Measurements from ENCODE around the gene ADGRD1.
"Not testable (repeated sequence)": the region's sequence is repeated elsewhere in the genome, so short reads cannot be mapped to it uniquely, and the experiment has no call there.

ADGRD1 gene

DNA sequence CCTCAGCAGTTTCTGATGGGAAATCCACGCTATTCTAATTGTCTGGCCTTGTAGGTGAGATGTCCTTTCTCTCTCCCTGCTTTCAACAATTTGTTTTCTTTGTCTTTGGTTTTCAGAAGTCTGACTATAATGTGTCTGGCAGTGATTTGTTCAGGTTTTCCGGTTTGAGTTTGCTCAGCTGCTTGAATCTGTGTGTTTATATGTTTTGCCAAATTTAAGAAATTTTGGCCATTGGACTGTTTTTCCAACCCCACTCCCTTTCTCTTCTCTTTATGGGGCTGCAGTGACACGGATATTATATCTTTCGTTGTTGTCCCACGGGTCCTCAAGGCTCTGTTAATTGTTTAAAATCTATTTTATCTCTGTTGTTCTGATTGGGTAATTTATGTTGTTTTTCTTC lies 105.0 kb downstream of the ADGRD1 start:
- DNase-seq, result no peak

DNA sequence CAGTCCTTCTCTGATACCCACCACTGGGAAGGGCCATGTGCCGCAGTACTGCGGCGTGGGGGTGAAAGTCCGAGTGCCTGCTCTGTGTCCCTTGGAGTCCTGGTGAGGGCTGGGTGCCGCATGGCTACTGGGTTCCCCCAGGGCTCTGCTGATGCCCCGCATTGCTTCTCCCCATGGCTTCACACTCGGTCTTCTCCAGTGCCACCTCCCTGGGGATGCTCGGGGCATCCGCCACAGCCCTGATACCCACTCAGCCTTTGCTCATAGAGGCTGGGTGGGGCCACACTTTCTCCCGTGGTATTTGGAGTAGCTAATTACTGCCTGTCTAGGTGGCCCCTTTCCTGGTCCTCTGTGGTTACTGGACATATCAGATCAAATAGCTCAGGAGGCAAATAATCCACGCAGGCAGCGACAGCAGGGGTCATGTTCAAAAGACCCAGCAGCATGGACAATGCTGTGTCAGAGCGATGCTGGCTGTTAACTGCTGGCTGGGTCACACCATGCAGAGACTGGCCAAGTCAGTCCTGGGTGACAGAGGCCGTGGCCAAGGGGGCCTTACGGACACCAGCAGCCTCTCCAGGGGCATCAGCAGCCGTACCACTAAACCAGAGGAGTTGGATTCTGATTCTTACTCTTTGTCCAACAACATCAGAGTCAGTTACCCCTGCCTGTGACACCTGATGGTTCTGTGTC lies 106.5 kb downstream of the ADGRD1 start:
- no peak for DNase-seq

DNA sequence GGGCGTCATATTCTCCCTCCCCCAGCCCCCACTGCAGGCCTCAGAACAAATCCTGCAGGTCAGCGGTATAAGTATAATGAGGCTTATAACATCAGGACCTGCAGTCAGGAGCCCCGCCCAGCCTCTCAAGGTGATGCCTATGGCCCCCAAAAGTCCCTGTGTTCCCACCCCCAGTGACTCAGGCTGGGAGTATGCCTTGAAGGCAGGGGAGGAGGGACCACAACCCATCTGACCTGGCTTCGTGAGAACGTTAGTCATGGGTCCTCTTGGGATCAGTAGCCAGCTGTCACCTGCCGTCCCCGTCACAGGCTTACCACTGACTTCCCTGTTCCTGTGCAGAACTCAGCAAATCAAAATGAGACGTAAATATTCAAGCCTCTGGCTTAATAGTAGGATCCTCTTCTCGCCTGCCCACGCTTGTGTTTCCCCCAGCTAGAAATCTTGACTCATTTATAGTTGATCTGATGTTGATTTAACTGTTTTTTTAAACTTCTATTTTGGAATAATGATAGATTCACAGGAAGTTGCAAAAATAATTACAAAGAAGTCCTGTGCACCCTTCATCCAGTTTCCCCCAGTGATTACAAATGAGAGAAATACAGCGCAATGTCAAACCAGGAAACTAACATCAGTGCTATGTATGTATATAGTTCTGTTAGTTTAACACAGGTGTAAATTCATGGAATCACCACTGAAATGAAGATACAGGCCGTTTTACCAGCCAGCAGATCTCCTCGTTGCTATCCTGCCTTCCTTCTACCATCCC lies 107.5 kb downstream of the ADGRD1 start:
- DNase-seq, result no peak

DNA sequence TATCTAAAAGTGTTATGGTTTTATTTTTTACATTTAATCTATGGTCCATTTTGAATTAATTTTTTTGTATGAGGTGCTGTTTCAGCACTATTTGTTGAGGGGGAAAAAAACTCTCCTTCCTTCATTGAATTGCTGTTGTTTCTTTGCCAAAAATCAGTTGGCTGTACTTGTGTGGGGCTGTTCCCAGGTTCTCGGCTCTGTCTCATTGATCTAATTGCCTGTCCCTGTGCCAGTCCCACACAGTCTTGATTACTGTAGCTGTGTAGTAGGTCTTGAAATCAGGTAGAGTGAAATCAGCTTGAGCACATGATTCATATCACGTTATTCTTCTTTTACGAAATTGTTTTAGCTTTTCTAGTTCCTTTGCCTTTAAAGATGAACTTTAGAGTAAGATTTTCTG lies 109.7 kb downstream of the ADGRD1 start:
- no peak for DNase-seq

DNA sequence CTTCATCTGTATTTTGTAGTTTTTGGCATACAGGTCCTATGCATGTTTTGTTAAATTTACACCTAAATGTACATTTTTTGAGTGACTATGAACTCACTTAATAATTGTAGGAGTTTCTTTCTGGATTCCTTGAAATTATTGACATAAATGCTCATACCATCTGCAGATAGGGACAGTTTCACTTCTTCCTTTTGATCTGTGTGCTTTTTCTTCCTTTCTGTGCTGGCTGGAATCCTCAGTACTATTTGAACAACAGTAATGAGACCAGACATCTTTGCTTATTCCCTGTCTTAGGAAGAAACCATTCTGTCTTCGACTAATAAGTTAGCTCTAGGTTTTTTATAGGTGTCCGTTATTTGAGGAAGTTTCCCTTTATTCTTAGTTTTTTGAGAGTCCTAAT lies 110.3 kb downstream of the ADGRD1 start:
- DNase-seq, result no peak

DNA sequence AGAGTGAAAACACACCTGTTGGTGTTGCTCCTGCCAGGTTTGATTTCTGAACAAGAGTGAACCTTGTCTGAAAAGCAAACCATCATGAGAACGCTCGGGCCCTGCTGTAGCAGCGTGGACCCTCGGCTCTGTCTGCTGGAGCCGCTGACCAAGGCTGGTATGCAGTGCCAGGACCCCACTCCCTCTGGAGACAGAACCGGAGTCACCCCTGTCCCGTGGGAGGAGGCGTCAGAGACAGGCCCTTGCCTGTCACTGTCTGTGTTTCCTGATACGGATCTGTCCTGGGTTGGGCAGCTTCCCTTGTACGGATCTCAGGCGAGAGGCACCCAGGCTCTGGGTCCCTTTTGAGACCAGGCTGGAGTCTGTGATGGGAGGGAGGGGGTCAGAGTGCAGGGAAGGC lies 111.6 kb downstream of the ADGRD1 start:
- DNase-seq, result no peak

DNA sequence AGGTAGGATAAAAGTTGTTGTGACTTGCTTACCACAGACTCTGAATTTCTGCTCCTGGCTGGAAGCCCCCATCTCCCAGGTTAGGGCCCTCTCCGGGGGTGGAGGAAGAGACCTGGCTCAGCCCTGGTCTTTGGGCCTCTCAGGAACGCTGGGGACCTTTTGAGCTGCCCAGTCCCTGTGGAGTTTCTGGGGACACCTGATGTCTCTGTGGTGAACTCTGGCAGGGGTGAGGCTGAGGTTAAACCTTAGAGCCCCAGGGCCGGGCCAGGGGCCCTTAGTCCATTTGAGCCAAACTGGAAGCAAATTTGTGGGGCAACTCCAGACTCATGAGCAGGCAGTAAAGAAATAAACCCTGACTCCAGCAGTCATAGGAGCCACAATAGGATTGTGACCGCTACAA lies 112.1 kb downstream of the ADGRD1 start:
- DNase-seq, result no peak

DNA sequence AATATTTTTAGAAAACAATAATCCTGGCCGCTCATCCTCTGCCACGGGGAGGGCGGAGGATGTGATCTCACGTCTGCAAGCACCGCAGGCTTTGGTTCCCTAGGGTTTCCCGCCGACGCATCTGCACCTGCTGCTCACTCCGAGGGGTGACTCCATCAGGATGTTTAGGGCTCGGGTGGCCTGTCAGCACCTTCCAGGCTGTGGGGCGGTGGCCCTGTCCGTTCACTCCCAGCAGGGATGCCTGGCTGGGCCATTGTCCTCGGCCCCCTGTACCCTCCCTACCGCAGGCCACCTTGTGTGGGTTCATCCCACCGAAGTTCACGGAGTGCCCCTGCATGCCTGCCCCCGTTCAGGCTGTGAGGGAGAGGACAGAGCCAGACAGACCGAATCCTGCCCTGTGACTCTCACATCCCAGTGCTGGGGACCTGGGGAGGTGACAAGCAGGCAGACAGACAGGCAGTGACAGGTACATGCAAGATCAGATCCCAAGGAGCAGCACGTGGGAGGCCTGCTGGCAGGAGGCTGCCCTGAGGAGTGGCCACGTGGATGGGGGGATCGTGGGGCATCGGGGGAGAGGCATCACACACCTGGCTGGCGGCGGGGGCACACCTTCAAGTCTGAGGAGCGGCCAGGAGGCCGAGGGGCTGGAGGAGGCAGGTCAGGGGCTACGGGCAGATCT lies 112.6 kb downstream of the ADGRD1 start:
- no peak for DNase-seq

DNA sequence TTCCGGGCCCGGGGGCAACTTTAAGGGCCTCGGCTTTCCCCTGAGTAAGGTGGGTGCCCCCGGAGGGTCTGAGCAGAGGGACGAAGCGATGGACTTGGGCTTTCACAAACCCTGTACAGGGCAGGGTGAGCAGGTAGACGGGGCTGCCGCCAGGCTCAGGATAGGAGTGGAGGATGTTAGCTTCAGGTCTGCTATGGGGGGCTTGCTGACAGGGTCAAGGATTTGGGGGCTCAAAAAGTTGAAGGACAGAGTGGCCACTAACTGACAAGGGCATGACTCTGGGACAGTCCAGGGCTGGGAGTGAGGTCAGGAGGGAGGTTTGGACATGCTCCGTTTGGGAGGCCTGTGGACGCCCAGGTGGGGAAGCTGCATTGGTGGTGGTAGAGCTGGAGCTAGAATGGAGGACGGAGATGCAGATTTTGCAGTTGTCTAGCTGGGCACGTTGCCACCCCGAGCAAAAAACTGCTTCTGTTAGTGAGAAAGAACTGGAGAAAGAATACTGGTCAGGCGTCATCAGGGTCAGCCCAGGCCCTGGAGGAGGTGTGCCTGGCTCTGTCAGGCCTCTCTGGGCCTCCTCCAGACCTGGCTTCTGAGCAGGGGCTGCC lies 113.3 kb downstream of the ADGRD1 start:
- DNase-seq, result no peak

DNA sequence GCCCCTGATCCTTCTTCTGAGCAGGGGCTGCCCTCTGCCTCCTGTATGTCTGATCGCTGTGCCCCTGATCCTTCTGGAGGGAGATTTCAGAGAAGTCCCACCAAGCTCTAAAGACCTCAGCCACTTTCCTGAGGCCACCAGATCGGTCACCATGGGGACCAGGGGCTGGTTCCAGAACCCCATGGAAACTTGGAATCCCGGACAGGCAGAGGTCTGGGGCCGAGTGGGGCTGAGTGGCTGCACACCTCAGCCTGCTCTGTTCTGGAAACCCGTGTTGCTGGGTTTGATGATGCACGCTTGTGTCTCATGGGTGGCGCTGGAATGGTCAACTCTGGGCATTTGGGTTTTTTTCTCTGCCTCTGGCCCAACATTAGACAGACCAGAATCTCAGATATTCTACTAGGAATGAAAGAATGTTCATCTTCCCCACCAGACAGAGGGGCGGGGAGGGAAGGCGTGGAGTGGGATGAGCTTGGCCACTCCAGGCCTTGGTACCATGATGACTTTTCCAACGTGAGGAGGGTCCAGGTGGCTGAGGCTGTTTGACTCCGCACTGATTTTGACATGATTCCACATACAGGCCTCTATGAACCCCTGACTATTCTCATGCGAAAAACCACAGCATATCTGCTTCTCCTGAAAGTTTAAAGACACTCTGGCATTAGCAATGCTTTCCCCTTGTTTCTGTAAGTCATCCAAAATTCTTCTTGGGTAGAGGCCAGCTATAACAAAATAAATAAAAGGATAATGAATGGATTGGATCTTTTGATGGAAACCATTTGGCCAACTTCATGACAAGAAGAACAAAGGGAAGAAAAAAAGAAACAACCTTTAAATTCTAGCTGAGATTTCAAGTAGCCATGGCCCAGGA lies 114.5 kb downstream of the ADGRD1 start:
- no peak for DNase-seq

DNA sequence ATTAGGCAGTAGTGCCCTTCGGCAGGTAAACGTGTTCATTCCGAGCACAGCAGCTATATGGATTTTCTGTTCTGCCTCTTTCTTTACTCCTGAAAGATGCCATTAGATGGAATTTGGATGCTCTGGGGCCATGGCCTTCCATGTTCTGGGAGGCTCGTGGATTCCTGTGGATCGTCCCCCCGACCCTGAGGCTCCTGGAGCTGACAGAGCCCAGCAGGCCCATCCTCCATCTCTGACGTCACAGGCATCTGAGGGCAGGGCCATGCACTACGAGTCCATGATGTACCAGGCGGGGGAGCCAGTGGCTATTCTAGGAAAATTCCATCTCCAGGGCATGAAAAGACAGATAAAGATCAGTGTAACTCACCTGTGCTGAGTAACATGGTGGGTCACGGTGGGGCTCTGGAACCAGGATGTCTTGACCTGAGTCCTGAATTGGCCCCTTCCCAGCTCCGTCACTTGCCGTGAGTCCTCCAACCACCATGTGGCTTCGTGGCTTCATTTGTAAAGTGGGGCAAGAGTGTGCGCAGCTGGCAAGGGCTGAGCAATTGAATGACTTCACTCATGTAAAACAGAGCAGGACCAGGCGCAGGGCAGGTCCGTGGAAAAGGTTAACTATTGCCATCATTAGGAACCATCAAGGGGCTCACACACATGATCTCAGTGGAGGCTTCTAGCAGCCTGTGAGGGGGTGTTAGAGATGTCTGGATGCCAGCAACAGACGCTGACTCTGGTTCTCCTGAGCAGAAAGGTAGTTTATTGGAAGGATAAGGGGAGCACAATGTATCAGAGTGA lies 115.4 kb downstream of the ADGRD1 start:
- not testable (repeated sequence) for DNase-seq

DNA sequence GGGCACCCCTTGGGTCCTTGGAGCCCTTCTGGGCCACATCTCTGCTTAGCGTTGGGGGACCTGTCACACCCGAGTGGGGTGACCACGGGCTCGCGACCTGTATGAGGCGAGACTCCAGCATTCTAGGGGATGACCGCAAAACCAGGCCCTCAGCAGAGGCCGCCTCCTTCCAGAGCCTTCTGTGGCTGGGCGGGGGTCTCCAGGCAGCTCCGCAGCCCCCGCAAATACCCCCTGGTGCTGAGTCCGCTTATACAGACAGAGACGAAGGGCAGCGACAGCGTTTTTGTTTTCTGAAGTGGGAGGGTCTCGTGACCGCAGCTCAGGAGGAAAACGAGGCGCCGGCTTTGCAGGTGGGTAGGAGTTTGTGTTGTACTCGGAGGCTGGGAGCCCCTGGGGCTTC lies 116.4 kb downstream of the ADGRD1 start:
- DNase-seq, result not testable (repeated sequence)

DNA sequence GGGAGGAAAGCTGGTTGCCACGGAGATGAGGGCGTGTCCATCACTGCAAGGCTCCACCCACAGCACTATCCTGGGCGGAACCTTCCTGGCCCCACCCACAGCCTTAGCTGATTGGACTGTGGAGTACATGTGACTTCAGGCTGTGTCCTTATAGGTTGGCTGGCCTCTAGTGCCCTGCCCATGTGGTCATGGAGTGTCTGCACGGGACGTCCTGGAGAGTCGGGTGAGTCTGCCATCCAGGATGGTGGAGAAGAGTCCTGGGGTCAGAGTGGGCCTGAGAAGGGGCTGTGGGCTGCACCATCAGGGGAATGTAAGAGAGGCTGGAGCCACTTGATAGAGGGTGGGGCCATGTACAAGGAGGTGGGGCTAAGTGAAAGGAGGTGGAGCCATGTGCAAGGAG lies 117.0 kb downstream of the ADGRD1 start:
- DNase-seq, result not testable (repeated sequence)

DNA sequence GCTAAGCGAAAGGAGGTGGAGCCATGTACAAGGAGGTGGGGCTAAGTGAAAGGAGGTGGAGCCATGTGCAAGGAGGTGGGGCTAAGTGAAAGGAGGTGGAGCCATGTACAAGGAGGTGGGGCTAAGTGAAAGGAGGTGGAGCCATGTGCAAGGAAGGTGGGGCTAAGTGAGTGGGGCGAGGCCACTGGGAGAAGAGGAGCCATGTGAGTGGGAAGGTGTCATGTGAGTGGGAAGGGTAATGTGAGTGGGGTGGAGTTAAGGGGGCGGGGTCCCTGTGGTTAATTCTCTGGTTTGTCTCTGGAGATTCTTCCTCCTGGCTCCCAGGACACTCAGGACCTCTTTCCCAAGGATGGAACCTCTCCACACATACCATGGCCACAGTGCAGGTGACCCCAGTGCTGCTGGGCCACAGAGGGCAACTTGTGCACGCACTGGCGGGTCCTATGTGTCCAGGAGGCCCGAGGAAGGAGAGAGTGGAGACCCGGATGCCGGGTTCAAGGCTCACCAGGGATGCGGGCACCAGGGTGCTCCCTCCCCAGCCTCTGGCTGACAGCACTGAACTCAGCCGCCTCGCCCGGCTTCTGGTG lies 117.6 kb downstream of the ADGRD1 start:
- not testable (repeated sequence) for DNase-seq

DNA sequence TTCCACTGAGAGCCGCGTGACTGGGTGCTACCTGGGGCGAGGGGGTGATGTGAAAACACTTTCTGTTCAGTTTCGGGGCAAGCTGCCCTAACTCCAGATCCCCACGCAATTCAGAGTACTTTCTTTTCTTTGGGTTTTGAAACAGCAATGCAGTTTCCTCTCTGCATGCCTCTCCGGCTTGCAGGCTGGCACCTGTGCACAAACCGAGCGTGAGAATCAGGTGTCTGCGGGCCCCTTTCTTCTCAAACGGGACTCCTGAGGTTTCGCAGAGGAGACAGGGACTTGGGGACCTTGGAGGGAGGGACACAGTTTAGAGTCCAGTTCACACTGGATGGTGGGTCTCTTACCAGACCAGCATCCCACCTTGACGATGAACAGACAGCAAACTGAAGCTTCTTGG lies 118.2 kb downstream of the ADGRD1 start:
- not testable (repeated sequence) for DNase-seq

DNA sequence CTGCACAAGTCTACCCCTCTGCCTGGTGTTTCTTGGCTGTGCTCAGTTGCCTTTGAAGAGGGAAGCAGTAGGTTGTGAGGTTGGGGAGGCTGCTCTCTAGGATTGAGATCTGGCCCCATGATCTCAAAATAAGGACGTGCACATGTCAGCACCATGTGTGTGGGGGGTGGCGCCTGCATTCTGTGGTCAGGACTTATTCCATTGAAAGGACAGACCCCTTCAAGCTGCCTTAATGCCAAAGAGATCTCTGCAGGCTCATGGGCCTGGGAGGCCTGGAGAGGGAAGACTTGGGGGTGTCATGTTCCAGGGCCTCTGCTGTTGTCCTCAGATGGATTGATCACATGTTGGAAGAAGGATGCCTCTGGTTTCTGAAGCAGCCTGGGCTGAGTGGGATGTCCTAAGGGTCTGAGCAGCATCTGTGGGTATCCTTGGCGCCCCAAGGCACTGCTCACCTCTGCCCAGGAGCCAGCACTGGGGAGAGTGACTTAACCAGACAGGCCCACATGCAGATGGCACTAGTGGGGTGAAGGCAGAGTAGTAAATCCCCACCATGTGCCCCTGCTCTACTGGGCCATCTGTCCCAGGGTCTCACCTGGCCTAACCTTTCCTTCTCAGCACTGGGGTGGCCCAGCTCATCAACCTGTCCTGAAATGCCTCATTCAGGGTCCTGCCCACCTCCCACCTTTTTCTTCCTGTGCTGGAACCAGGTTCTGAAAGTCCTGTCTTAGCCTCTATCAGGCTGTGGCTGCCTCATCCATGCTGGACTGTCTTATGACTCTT lies 118.9 kb downstream of the ADGRD1 start:
- DNase-seq, result no peak

DNA sequence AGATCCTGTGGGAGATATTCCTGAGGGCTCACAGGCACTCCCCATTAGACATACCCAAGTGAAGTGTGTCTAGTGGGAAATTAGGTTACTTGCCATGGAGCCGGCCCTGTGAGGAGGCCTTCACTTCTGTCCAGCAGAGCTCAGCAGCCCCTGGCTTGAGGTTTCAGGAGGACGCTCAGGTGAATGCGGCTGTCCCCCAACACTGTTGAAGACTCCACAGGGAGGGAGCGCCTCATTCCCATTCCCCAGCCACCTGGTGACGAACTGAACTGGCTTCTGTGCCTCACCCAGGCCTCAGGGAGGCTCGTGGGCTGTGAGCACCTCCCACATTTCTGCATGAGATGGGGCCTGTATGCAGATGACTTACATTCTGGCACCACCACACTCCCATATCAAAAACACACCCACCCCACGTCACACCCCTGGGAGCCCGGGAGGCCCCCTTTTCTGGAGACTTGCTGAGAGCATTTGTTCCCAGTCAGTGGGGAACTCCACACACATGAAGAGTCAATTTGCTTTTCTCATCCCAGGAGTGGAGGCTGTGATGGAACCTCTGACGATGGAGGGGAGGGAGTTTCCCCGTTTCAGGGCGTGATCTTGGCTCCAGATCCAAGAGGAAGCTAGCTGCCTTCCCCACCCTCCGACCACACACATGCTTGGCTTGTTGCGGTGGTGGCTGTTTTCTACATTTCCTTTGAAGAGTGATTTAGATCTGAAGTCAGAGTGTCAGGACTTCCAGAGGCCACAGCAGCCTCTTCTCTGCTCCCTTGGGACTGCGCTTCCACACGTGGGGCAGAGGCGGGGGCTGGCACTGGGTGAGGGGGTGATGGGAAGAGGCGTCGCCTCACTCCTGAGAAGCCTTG lies 120.7 kb downstream of the ADGRD1 start:
- DNase-seq, result no peak

DNA sequence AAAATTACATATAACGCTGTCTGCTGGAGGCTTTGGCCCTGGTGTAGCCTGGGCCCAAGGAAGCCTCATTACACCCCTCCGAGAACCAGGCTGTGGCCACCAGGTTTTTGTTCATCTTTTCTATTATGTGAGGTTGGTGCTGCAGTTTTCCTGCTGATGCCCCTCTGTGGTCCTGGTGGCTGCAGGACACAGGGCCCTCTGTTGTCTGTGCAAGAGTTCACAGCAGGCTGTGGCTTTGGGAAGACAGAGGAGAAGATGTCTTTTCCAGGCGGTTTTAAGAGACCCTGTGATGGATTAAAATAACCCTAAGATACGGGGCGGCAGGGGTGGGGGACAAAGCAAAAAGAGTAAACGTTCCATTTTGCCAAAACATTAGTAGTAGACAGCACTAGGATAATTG lies 121.5 kb downstream of the ADGRD1 start:
- no peak for DNase-seq

DNA sequence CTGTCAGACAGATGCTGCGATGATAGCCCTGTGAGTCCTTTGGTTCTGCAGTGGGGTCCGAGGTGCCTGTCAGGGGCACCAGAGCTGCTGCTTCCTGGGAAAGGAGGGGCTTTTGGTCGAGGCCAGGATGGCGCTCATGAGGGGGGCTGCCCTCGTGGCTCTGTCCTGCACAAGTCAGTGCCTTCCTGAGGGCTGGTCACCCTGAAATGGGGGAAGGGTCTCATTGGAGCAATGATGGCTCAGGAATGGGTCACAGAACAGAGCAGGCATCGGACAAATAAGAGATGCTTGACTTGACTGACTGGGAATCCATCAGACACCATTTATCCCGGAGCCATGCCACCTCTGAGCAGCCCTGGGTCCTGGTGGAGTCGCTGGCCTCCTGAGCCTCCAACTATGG lies 121.9 kb downstream of the ADGRD1 start:
- DNase-seq, result no peak

DNA sequence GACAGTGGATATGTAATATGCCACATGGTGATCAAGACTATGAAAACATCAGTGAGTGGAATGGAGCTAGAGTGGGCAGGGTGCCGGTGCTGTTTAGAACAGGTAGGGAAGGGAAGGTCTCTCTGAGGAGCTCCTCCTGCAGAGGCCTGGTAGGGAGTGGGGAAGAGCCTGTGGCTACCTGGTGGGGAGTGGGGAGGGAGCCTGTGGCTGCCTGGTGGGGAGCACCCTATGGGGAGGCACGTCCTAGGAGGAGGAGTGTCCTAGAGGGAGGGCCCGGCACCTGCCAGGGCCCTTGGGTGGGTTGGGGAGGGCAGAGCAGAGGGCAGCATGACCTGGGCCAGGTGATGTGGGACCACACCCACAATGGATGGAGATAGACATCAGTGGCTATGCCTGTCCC lies 122.6 kb downstream of the ADGRD1 start:
- no peak for DNase-seq

All from stimulated activated CD4-positive, alpha-beta T cell treated with anti-CD3 and anti-CD28 coated beads, Interleukin-4, amount 100 ng/mL, for 24 hours (primary cell).